SKM-1 treated with dmso at 0.1 percent for 144 hours (cell line): ENCODE results near the gene LRRK1.

Experiments used
- DNase-seq: peaks from one replicate; lab custom pipeline; 2025; ENCODE audit not compliant: unreplicated experiment; lab: John Stamatoyannopoulos, UW

The LRRK1 gene

GRCh38 chr15:100968050-100968966, 49.2 kb downstream of the LRRK1 start:
- no peak for DNase-seq

- no peak for DNase-seq
These were observed 53.8 kb downstream of the LRRK1 start for GRCh38 chr15:100972975-100973350.

- no peak for DNase-seq
These were observed 54.4 kb downstream of the LRRK1 start for GRCh38 chr15:100973351-100974111.

GRCh38 chr15:100975043-100975442, 55.9 kb downstream of the LRRK1 start:
- DNase-seq: no peak

GRCh38 chr15:100980410-100981046, 61.4 kb downstream of the LRRK1 start:
- DNase-seq: no peak

- DNase-seq: no peak
These were observed 61.9 kb downstream of the LRRK1 start for GRCh38 chr15:100981086-100981485.

GRCh38 chr15:100983221-100983620, 64.1 kb downstream of the LRRK1 start:
- no peak for DNase-seq

GRCh38 chr15:100985401-100985800, 66.2 kb downstream of the LRRK1 start:
- no peak for DNase-seq

GRCh38 chr15:100986158-100986896, 67.2 kb downstream of the LRRK1 start:
- no peak for DNase-seq

GRCh38 chr15:100987143-100987542, 68.0 kb downstream of the LRRK1 start:
- no peak for DNase-seq

GRCh38 chr15:100988297-100988696, 69.1 kb downstream of the LRRK1 start:
- DNase-seq: no peak

- no peak for DNase-seq
These were observed 69.7 kb downstream of the LRRK1 start for GRCh38 chr15:100988857-100989256.

GRCh38 chr15:100994597-100995446, 75.7 kb downstream of the LRRK1 start:
- no peak for DNase-seq

- DNase-seq: no peak
These were observed 76.6 kb downstream of the LRRK1 start for GRCh38 chr15:100995471-100996430.

GRCh38 chr15:100997442-100997841, 78.3 kb downstream of the LRRK1 start:
- DNase-seq: no peak

- DNase-seq: no peak
These were observed 79.5 kb downstream of the LRRK1 start for GRCh38 chr15:100998630-100999029.

- no peak for DNase-seq
These were observed 80.2 kb downstream of the LRRK1 start for GRCh38 chr15:100999369-100999768.

GRCh38 chr15:101000271-101000681, 81.1 kb downstream of the LRRK1 start:
- no peak for DNase-seq

GRCh38 chr15:101001056-101001455, 81.9 kb downstream of the LRRK1 start:
- DNase-seq: no peak
